Activated CD4-positive, alpha-beta memory T cell treated with anti-CD3 and anti-CD28 coated beads, Interleukin-2, amount 10 ng/mL, durations not matched to agents 7 days and 5 days (primary cell): ENCODE measurements around the gene ERFE. TPM values are rescaled to one million over a fixed set of nuclear protein-coding genes. Genes with fewer than 3 reads are reported as not detected.
A peak's percentile ranks its signal among the peaks of the same experiment; 100 is the strongest.

Experiments
- CTCF ChIA-PET: fragments of 350-600 bp; sonication (Branson Sonifier 250); formaldehyde crosslinking; loops from one replicate; lab custom pipeline; 2021; ENCODE audit warnings: antibody characterized with exemption, inconsistent platforms; lab: Charles Lee
- POLR2A ChIA-PET: fragments of 350-600 bp; sonication (Branson Sonifier 250); formaldehyde crosslinking; loops from one replicate; lab custom pipeline; 2021; ENCODE audit warnings: antibody characterized with exemption; lab: Charles Lee
- DNase-seq: peaks from one replicate; pipeline ENCODE4 v3.0.0-alpha.2; 2020
- H3K27ac Mint-ChIP-seq: one replicate; pipeline ENCODE4 v1.8.0; 2021; ENCODE audit warnings: mild to moderate bottlenecking, mixed read lengths
- H3K27me3 Mint-ChIP-seq: one replicate; pipeline ENCODE4 v1.8.0; 2021; ENCODE audit warnings: mixed read lengths
- H3K36me3 Mint-ChIP-seq: one replicate; pipeline ENCODE4 v1.8.0; 2021; ENCODE audit warnings: low read depth, mixed read lengths
- H3K4me1 Mint-ChIP-seq: one replicate; pipeline ENCODE4 v1.8.0; 2021; ENCODE audit warnings: mixed read lengths
- H3K4me3 Mint-ChIP-seq: one replicate; pipeline ENCODE4 v1.8.0; 2021; ENCODE audit warnings: mild to moderate bottlenecking, mixed read lengths
- H3K9me3 Mint-ChIP-seq: one replicate; pipeline ENCODE4 v1.8.0; 2021; ENCODE audit warnings: mixed read lengths
- total RNA-seq, 2 experiments: library from RNA; stranded (reverse); gene quantifications; one replicate each; pipeline ENCODE4 v1.2.3, GENCODE V29; 2021

Gene ERFE
- total RNA-seq, 2 experiments from 2014 or later = not detected

GRCh38 chr2:238139196-238140039 is 19.4 kb upstream of the ERFE start:
- CTCF ChIA-PET = interaction anchor here (0.7 to 1.3 kb wide), 4 partner anchors 124 to 282 kb away, joined by 3 to 9 read pairs (median 4); no protein-coding TSS in a partner anchor
- Mint-ChIP-seq H3K36me3 (no peaks in the 10 kb centered on the region), H3K27me3 (no peaks in the 10 kb centered on the region), H3K9me3 (no peaks in the 10 kb centered on the region), H3K27ac (no peak overlapping the region), H3K4me3 (no peak overlapping the region), H3K4me1 (peaks cover 2% of the 10 kb centered on the region)
- DNase-seq = peak; percentile 36
- POLR2A ChIA-PET = no interaction called here

GRCh38 chr2:238140040-238140439 is 18.7 kb upstream of the ERFE start:
- peaks cover 2% of the 10 kb centered on the region for H3K4me1 Mint-ChIP-seq
- H3K9me3 Mint-ChIP-seq = no peaks in the 10 kb centered on the region
- POLR2A ChIA-PET = no interaction called here
- H3K27ac Mint-ChIP-seq = no peak overlapping the region
- H3K27me3 Mint-ChIP-seq = no peaks in the 10 kb centered on the region
- DNase-seq = no peak
- H3K36me3 Mint-ChIP-seq = no peaks in the 10 kb centered on the region
- no peak overlapping the region for H3K4me3 Mint-ChIP-seq
- CTCF ChIA-PET = interaction anchor here (1.2 to 1.3 kb wide), 2 partner anchors 123 to 283 kb away, joined by 3 to 9 read pairs; no protein-coding TSS in a partner anchor

GRCh38 chr2:238140721-238141540 is 17.8 kb upstream of the ERFE start:
- Mint-ChIP-seq H3K4me1 (peaks cover 2% of the 10 kb centered on the region), H3K4me3 (no peak overlapping the region), H3K9me3 (no peaks in the 10 kb centered on the region), H3K27me3 (no peaks in the 10 kb centered on the region), H3K36me3 (no peaks in the 10 kb centered on the region), H3K27ac (no peak overlapping the region)
- POLR2A ChIA-PET = no interaction called here
- DNase-seq = no peak
- CTCF ChIA-PET = interaction anchor here (1.4 kb wide), 1 partner anchor 282 kb away, joined by 3 read pairs; no protein-coding TSS in a partner anchor

GRCh38 chr2:238141541-238142318 is 17.0 kb upstream of the ERFE start:
- ChIA-PET CTCF (interaction anchor here (0.6 to 1.4 kb wide), 2 partner anchors 69 to 283 kb away, joined by 3 read pairs; no protein-coding TSS in a partner anchor), POLR2A (no interaction called here)
- Mint-ChIP-seq H3K36me3 (no peaks in the 10 kb centered on the region), H3K4me1 (peaks cover 2% of the 10 kb centered on the region), H3K9me3 (no peaks in the 10 kb centered on the region), H3K27me3 (no peaks in the 10 kb centered on the region), H3K27ac (no peak overlapping the region), H3K4me3 (no peak overlapping the region)
- DNase-seq = no peak

- no peak overlapping the region for H3K27ac Mint-ChIP-seq
- H3K9me3 Mint-ChIP-seq = no peaks in the 10 kb centered on the region
- H3K4me1 Mint-ChIP-seq = peaks cover 2% of the 10 kb centered on the region
- no peak overlapping the region for H3K4me3 Mint-ChIP-seq
- H3K27me3 Mint-ChIP-seq = no peaks in the 10 kb centered on the region
- ChIA-PET CTCF (interaction anchor here (1.4 kb wide), 1 partner anchor 284 kb away, joined by 3 read pairs; no protein-coding TSS in a partner anchor), POLR2A (no interaction called here)
- no peak for DNase-seq
- H3K36me3 Mint-ChIP-seq = no peaks in the 10 kb centered on the region
These were observed 16.2 kb upstream of the ERFE start for GRCh38 chr2:238142382-238143205.

GRCh38 chr2:238143239-238143951 is 15.4 kb upstream of the ERFE start:
- ChIA-PET POLR2A (no interaction called here), CTCF (interaction anchor here (1.1 kb wide), 1 partner anchor 11 kb away, joined by 3 read pairs; no protein-coding TSS in a partner anchor)
- H3K4me3 Mint-ChIP-seq = no peak overlapping the region
- H3K4me1 Mint-ChIP-seq = peaks cover 2% of the 10 kb centered on the region
- H3K27ac Mint-ChIP-seq = no peak overlapping the region
- no peak for DNase-seq
- no peaks in the 10 kb centered on the region for H3K27me3 Mint-ChIP-seq
- H3K9me3 Mint-ChIP-seq = no peaks in the 10 kb centered on the region
- H3K36me3 Mint-ChIP-seq = no peaks in the 10 kb centered on the region

GRCh38 chr2:238144262-238144661 is 14.5 kb upstream of the ERFE start:
- Mint-ChIP-seq H3K4me3 (no peak overlapping the region), H3K36me3 (no peaks in the 10 kb centered on the region), H3K27me3 (no peaks in the 10 kb centered on the region), H3K27ac (no peak overlapping the region), H3K4me1 (peaks cover 2% of the 10 kb centered on the region), H3K9me3 (no peaks in the 10 kb centered on the region)
- DNase-seq = no peak
- ChIA-PET CTCF (interaction anchor here (1.1 kb wide), 1 partner anchor 10 kb away, joined by 3 read pairs; no protein-coding TSS in a partner anchor), POLR2A (no interaction called here)

GRCh38 chr2:238145046-238145445 is 13.7 kb upstream of the ERFE start:
- no peak overlapping the region for H3K4me3 Mint-ChIP-seq
- no peak for DNase-seq
- no peaks in the 10 kb centered on the region for H3K27me3 Mint-ChIP-seq
- no peak overlapping the region for H3K27ac Mint-ChIP-seq
- no peaks in the 10 kb centered on the region for H3K36me3 Mint-ChIP-seq
- ChIA-PET POLR2A (no interaction called here), CTCF (no interaction called here)
- no peaks in the 10 kb centered on the region for H3K9me3 Mint-ChIP-seq
- peaks cover 2% of the 10 kb centered on the region for H3K4me1 Mint-ChIP-seq

- ChIA-PET POLR2A (no interaction called here), CTCF (no interaction called here)
- H3K9me3 Mint-ChIP-seq = no peaks in the 10 kb centered on the region
- H3K36me3 Mint-ChIP-seq = no peaks in the 10 kb centered on the region
- DNase-seq = no peak
- no peaks in the 10 kb centered on the region for H3K27me3 Mint-ChIP-seq
- peaks cover 2% of the 10 kb centered on the region for H3K4me1 Mint-ChIP-seq
- no peak overlapping the region for H3K4me3 Mint-ChIP-seq
- H3K27ac Mint-ChIP-seq = no peak overlapping the region
These were observed 12.9 kb upstream of the ERFE start for GRCh38 chr2:238145851-238146250.

- no peaks in the 10 kb centered on the region for H3K4me1 Mint-ChIP-seq
- H3K4me3 Mint-ChIP-seq = no peak overlapping the region
These were observed 11.8 kb upstream of the ERFE start for GRCh38 chr2:238146884-238147544.

GRCh38 chr2:238148981-238149380 is 9.8 kb upstream of the ERFE start:
- Mint-ChIP-seq H3K27ac (no peak overlapping the region), H3K9me3 (no peaks in the 10 kb centered on the region), H3K4me3 (no peak overlapping the region), H3K36me3 (no peaks in the 10 kb centered on the region), H3K27me3 (no peaks in the 10 kb centered on the region), H3K4me1 (no peaks in the 10 kb centered on the region)
- no peak for DNase-seq
- ChIA-PET CTCF (no interaction called here), POLR2A (no interaction called here)

More at GRCh38 chr2:238146884-238147544, 11.8 kb upstream of the ERFE start:
- Mint-ChIP-seq H3K9me3 (no peaks in the 10 kb centered on the region), H3K27ac (no peak overlapping the region), H3K36me3 (no peaks in the 10 kb centered on the region), H3K27me3 (no peaks in the 10 kb centered on the region)
- CTCF ChIA-PET = no interaction called here
- POLR2A ChIA-PET = no interaction called here
- no peak for DNase-seq
